Measurements from ENCODE around the gene TRIM7. TPM values are rescaled to one million over a fixed set of nuclear protein-coding genes. Genes with fewer than 3 reads are reported as not detected.
A peak's percentile ranks its signal among the peaks of the same experiment; 100 is the strongest.

Gene TRIM7
- total and polyA plus RNA-seq, 12 donors, result 0.55 to 6.3 (median 3.8) TPM

GRCh38 chr5:181200816-181201215, 4.2 kb downstream of the TRIM7 start:
- intact Hi-C loops (cut with DNase I), result no loop called here
- Histone ChIP-seq H3K27ac (no peak overlapping the region), H3K9me3 (replicated peaks in 1 of 3) (no peaks in the 10 kb centered on the region), H3K4me1 (replicated peaks in 1 of 2) (peaks cover 17 to 18% of the 10 kb centered on the region in 2 donors), H3K36me3 (replicated peaks in 1 of 2) (no peaks in the 10 kb centered on the region), H3K4me3 (no peak overlapping the region), H3K27me3 (no peaks in the 10 kb centered on the region)
- no peak for DNase-seq
- no peak for TF ChIP-seq POLR2A (IDR thresholded peaks at IDR 0.05)
- TF ChIP-seq CTCF (IDR thresholded peaks at IDR 0.05), result no peak
- WGBS, 4 donors, result 81 to 89% (median 84%) methylated on average over 4 of the region's 4 CpGs

DNA sequence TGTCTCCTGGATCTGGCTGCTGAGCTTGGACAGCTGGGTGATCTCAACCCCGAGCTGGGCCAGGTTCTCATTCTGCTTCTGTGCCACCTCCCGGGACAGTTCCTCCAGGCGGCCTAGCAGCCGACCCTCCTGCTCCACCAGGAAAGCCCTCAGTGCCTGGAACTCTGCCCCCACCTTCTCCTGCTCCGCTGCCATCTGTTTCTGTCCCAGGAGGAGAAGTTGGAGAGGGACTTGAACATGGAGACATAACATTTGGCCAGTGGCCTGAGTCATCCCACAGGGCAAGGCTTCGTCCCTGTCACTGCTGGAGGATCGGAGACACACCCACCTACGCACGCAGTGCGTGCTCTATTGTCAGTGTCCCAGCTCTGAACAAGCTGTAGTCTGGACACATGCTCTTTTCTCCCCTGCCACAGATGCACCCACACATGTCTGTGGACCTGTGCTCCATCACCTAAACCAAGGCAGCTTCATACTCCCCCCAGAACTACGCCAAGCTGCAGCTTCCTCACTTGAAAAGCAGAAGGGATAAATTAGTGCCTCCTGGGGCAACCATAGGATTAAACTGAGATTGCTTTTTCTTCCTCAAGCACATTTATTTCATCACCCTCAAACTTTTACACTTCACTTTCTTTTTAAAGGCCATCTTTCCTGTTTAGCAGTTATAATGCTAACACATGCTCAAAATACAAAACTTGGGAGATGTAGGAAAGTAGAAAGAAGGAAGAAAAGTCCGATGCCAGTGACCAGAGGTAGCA, 4.9 kb downstream of the TRIM7 start:
- 60 to 80% (median 78%) methylated on average over 10 to 12 of the region's 12 CpGs for WGBS, 4 donors
- no peak for TF ChIP-seq POLR2A (IDR thresholded peaks at IDR 0.05)
- no peak for TF ChIP-seq CTCF (IDR thresholded peaks at IDR 0.05)
- Histone ChIP-seq H3K4me3 (no peak overlapping the region), H3K27ac (no peak overlapping the region), H3K4me1 (replicated peaks in 1 of 2) (peaks cover 11 to 12% of the 10 kb centered on the region in 2 donors), H3K27me3 (no peaks in the 10 kb centered on the region), H3K36me3 (replicated peaks in 1 of 2) (no peaks in the 10 kb centered on the region), H3K9me3 (replicated peaks in 1 of 3) (no peaks in the 10 kb centered on the region)
- intact Hi-C loops (cut with DNase I), result no loop called here
- peak in 2 of 7 donors; percentile 21 to 41 for DNase-seq

GRCh38 chr5:181198905-181199519, 6.0 kb downstream of the TRIM7 start:
- no peak for DNase-seq
- WGBS, 4 donors, result 78 to 83% (median 82%) methylated on average over 9 of the region's 9 CpGs
- Histone ChIP-seq H3K9me3 (replicated peaks in 1 of 3) (no peaks in the 10 kb centered on the region), H3K27ac (no peak overlapping the region), H3K27me3 (no peaks in the 10 kb centered on the region), H3K36me3 (replicated peaks in 1 of 2) (no peaks in the 10 kb centered on the region), H3K4me3 (no peak overlapping the region), H3K4me1 (replicated peaks in 1 of 2) (peaks cover 2 to 4% of the 10 kb centered on the region in 2 donors)
- TF ChIP-seq CTCF (IDR thresholded peaks at IDR 0.05), result no peak
- no peak for TF ChIP-seq POLR2A (IDR thresholded peaks at IDR 0.05)
- intact Hi-C loops (cut with DNase I), result no loop called here

- DNase-seq, result peak in 3 of 7 donors; percentile 37 to 68 (median 61)
- Histone ChIP-seq H3K9me3 (replicated peaks in 1 of 3) (no peaks in the 10 kb centered on the region), H3K27me3 (no peaks in the 10 kb centered on the region), H3K4me3 (no peak overlapping the region), H3K27ac (peak overlapping the region in 1 of 5 donors; percentile 29), H3K4me1 (replicated peaks in 1 of 2) (peaks cover 0 to under 1% of the 10 kb centered on the region in 2 donors), H3K36me3 (replicated peaks in 1 of 2) (no peaks in the 10 kb centered on the region)
- intact Hi-C loops (cut with DNase I), result no loop called here
- no peak for TF ChIP-seq POLR2A (IDR thresholded peaks at IDR 0.05)
- no peak for TF ChIP-seq CTCF (IDR thresholded peaks at IDR 0.05)
- WGBS, 4 donors, result 57 to 66% (median 58%) methylated on average over 9 to 12 of the region's 12 CpGs
Observed at GRCh38 chr5:181198106-181198685, 6.8 kb downstream of the TRIM7 start.

Data from adrenal gland (tissue), 12 donors.